GM19328 (cell line): ENCODE measurements around the gene CYP2C19.
"Not testable (repeated sequence)": the region's sequence is repeated elsewhere in the genome, so short reads cannot be mapped to it uniquely, and the experiment has no call there.

Experiments
- ATAC-seq: cut with Tn5 transposase; IDR thresholded peaks from one replicate; pipeline ENCODE4 v1.9.1; 2021; ENCODE audit warnings: mild to moderate bottlenecking, moderate library complexity; ENCODE audit not compliant: unreplicated experiment

The CYP2C19 gene

DNA sequence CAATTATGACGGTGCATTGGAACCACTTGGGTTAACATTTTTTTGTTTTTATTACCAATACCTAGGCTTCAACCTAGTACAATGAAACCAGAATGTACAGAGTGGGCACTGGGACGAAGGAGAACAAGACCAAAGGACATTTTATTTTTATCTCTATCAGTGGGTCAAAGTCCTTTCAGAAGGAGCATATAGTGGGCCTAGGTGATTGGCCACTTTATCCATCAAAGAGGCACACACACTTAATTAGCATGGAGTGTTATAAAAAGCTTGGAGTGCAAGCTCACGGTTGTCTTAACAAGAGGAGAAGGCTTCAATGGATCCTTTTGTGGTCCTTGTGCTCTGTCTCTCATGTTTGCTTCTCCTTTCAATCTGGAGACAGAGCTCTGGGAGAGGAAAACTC is at the start of gene CYP2C19:
TSS of gene CYP2C19 (plus strand) at position 289 of the 400 bp plus-strand sequence. CDS start at position 314, 25 bp downstream.
- no peak for ATAC-seq

DNA sequence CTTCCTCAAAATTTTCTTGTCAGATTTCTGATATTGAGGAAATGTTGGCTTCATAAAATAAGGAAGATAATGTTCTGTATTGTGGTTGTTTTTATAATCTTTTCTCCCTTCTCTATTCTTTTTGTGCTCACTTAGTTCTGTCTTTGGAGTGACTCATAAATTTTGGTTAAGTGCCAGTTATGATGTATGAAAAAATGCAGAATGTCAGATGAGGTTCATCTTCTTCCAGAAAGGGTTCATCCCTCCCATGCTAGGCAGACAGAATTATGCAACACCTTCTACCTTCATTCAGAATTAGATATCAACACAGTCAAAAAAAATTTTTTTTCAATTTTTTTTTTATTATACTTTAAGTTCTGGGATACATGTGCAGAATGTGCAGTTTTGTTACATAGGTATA is 36.6 kb upstream of the CYP2C19 start:
- no peak for ATAC-seq

- ATAC-seq = no peak
Measured at GRCh38 chr10:94735197-94735596, 27.3 kb upstream of the CYP2C19 start.

DNA sequence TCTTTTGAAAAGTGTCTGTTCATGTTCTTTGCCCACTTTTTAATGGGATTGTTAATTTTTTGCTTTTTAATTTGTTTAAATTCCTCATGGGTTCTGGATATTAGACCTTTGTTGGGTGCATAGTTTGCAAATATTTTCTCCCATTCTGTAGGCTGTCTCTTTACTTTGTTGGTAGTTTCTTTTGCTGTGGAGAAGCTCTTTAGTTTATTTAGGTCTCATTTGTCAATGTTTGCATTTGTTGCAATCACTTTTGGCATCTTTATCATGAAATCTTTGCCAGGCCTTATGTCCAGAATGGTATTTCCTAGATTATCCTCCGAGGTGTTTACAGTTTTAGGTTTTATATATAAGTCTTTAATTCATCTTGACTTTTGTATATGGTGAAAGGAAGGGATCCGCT is 23.9 kb upstream of the CYP2C19 start:
- no peak for ATAC-seq

- ATAC-seq = no peak
Measured at GRCh38 chr10:94747137-94747536, 15.3 kb upstream of the CYP2C19 start.

- no peak for ATAC-seq
Measured at GRCh38 chr10:94747838-94748237, 14.6 kb upstream of the CYP2C19 start.

- no peak for ATAC-seq
Measured at GRCh38 chr10:94757916-94758315, 4.6 kb upstream of the CYP2C19 start.

GRCh38 chr10:94760586-94761178 is 1.8 kb upstream of the CYP2C19 start:
- ATAC-seq = no peak

DNA sequence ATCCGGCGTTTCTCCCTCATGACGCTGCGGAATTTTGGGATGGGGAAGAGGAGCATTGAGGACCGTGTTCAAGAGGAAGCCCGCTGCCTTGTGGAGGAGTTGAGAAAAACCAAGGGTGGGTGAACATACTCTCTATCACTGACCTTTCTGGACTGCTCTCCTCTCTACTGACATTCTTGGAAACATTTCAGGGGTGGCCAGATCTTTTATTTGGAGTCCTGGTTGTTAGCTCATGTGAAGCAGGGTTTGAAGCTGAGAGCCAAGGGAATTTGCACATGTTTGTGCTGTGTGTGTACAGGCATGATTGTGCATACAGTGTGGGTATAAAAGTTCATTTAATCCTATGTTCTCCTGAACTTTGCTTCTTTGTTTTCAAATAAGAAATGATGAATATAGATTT is 12.9 kb downstream of the CYP2C19 start:
- not testable (repeated sequence) for ATAC-seq

GRCh38 chr10:94777886-94778458 is 15.5 kb downstream of the CYP2C19 start:
- ATAC-seq = no peak

- ATAC-seq = no peak
Measured at GRCh38 chr10:94780844-94781243, 18.4 kb downstream of the CYP2C19 start.

DNA sequence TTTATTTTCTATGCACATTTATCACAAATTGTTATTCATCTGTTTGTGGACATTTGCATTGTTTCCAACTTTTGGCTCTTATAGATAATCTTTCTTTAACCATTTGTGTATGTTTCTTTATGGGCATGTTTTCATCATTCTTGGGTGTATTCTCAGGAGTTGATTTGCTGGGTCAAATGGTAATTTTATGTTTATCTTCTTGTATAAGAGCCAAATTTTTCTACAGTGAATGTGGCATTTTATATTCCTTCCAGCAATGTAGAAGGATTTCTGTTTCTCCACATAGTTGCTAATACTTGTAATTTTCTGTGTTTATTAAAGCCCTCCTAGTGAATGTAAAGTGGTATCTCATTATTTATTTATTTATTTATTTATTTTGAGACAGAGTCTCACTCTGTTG is 21.8 kb downstream of the CYP2C19 start:
- no peak for ATAC-seq

GRCh38 chr10:94785211-94785610 is 22.7 kb downstream of the CYP2C19 start:
- ATAC-seq = no peak

GRCh38 chr10:94800551-94800950 is 38.1 kb downstream of the CYP2C19 start:
- not testable (repeated sequence) for ATAC-seq

DNA sequence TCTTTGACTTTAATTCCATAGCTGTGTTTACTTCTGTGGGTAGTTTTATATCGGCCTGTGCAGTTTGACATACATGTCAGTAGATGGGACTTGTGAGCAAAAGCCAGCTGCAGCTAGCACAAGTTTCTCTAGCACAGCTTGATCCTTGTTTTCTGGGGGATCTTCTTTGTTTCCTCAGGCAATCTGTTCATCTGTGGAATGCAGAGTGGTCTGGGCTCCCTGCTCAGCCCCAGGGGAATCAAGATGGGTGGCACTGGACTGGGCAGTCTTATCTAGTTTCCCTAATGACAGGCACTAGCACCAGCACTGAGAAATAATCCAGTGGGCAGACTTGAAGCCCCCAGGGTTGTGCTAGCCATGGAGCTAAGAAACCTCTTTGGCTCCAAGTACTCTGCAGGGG is 40.8 kb downstream of the CYP2C19 start:
- ATAC-seq = no peak

DNA sequence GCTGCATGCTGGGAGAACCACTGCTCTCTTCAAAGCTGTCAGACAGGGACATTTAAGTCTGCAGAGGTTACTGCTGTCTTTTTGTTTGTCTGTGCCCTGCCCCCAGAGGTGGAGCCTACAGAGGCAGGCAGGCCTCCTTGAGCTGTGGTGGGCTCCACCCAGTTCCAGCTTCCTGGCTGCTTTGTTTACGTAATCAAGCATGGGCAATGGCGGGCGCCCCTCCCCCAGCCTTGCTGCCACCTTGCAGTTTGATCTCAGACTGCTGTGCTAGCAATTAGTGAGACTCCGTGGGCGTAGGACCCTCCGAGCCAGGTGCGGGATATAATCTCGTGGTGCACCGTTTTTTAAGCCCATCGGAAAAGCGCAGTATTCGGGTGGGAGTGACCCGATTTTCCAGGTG is 67.5 kb downstream of the CYP2C19 start:
- not testable (repeated sequence) for ATAC-seq

DNA sequence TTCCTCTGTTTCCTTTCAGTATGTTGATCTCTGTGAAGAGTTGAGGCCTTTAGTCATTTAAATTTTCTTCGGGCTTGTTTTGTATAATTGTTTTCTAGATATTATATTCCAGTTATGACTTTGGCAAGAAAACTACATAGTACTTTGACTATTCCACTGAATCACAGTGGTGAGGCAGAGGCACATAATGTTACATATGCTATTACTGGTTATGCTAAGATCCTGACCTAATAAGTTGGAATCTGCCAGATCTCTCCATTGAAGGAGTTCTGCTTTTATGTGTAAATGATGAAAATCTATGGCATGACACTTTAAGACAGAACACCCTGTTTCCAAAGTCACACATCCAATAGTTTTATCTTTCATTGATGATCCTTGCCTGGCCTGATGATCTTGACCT is 83.7 kb downstream of the CYP2C19 start:
- no peak for ATAC-seq

GRCh38 chr10:94850766-94851165 is 88.3 kb downstream of the CYP2C19 start:
- no peak for ATAC-seq

GRCh38 chr10:94851263-94851662 is 88.8 kb downstream of the CYP2C19 start:
- ATAC-seq = no peak

- ATAC-seq = no peak
Measured at GRCh38 chr10:94852438-94852837, 90.0 kb downstream of the CYP2C19 start.

GRCh38 chr10:94853065-94853464 is 90.6 kb downstream of the CYP2C19 start:
- ATAC-seq = no peak

DNA sequence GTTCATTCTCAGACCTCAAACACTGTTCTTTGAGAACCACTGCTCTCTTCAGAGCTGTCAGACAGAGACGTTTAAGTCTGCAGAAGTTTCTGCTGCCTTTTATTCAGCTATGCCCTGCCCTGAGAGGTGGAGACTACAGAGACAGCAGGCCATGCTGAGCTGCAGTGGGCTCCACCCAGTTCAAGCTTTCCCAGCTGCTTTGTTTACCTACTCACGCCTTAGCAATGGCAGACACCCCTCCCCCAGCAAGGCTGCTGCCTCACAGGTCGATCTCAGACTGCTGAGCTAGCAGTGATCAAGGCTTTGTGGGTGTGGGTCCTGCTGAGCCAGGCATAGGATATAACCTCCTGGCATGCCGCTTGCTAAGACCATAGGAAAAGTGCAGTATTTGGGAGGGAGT is 95.5 kb downstream of the CYP2C19 start:
- no peak for ATAC-seq

GRCh38 chr10:94859086-94859485 is 96.6 kb downstream of the CYP2C19 start:
- ATAC-seq = no peak
